NT2/D1 (cell line): ENCODE measurements around the gene SLC9A3.

Source experiments
- SUZ12 ChIP-seq: IDR thresholded peaks from 2 replicates; pipeline ENCODE4 v1.6.1; 2011; ENCODE audit not compliant: insufficient read length, insufficient read depth; ENCODE audit errors: extremely low read depth
- YY1 ChIP-seq: IDR thresholded peaks from 2 replicates; pipeline ENCODE4 v1.6.1; 2011; ENCODE audit not compliant: insufficient read length, insufficient read depth
- ZNF274 ChIP-seq: IDR thresholded peaks from 2 replicates; pipeline ENCODE4 v1.6.1; 2011; ENCODE audit warnings: mild to moderate bottlenecking, low read depth, low read length

DNA sequence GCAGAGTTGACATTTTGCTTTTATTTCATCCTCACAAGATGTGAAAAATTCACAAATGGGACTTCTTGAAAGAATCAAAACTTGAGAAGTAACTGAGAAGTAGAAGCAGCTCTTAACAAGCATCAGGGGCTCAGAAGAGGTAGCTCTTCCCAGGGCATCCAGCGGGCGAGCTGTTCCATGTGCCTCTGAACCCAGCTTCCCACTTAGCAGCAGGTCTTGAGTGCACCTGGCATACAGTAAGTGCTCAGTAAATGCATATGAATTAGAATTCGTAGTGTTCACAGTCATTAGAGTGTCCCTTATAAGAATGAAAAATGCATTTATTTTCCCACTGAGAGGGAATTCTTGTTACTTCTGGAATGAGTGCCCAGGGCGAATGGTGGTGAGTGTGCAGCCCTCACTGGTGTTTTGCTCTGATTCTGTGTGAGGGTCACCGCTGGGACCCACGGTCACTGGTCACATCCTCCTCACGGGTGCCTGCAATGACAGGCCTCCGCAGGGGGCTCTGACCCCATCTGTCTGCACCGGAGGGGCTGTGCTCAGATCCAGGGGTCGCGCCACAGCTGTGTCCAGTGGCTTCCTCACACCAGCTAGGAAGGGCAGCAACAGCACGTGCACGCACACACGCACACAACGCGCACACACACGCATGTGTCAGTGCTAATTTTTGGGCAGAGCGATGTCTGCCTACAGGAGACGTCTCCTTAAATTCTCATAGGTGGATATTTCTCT, 54.3 kb downstream of the SLC9A3 start:
- no peak for TF ChIP-seq ZNF274
- no peak for TF ChIP-seq YY1
- TF ChIP-seq SUZ12, result no peak
